NCI-H2029 (cell line): ENCODE measurements around the gene MMP23B.
A peak's percentile ranks its signal among the peaks of the same experiment; 100 is the strongest.
"Not testable (repeated sequence)": the region's sequence is repeated elsewhere in the genome, so short reads cannot be mapped to it uniquely, and the experiment has no call there.

Experiments used
- DNase-seq: peaks from one replicate; lab custom pipeline; 2025; lab: John Stamatoyannopoulos, UW

MMP23B gene

GRCh38 chr1:1630965-1631781 lies 800 bp upstream of the MMP23B start:
- peak; percentile 21 for DNase-seq

- DNase-seq: not testable (repeated sequence)
Measured at GRCh38 chr1:1633409-1633808, 1.4 kb downstream of the MMP23B start.

GRCh38 chr1:1634613-1635012 lies 2.6 kb downstream of the MMP23B start:
- DNase-seq: not testable (repeated sequence)

GRCh38 chr1:1636621-1637478 lies 4.9 kb downstream of the MMP23B start:
- DNase-seq: not testable (repeated sequence)

- not testable (repeated sequence) for DNase-seq
Measured at GRCh38 chr1:1637479-1637875, 5.5 kb downstream of the MMP23B start.

GRCh38 chr1:1638528-1638927 lies 6.6 kb downstream of the MMP23B start:
- DNase-seq: not testable (repeated sequence)

GRCh38 chr1:1639368-1639767 lies 7.4 kb downstream of the MMP23B start:
- DNase-seq: not testable (repeated sequence)

GRCh38 chr1:1640081-1640480 lies 8.1 kb downstream of the MMP23B start:
- not testable (repeated sequence) for DNase-seq

- not testable (repeated sequence) for DNase-seq
Measured at GRCh38 chr1:1640711-1641461, 8.9 kb downstream of the MMP23B start.

- not testable (repeated sequence) for DNase-seq
Measured at GRCh38 chr1:1646326-1646725, 14.4 kb downstream of the MMP23B start.

GRCh38 chr1:1647567-1648241 lies 15.7 kb downstream of the MMP23B start:
- not testable (repeated sequence) for DNase-seq

GRCh38 chr1:1648265-1648664 lies 16.3 kb downstream of the MMP23B start:
- not testable (repeated sequence) for DNase-seq

- peak; percentile 82 for DNase-seq
Measured at GRCh38 chr1:1658583-1659549, 26.9 kb downstream of the MMP23B start, which contains the start of gene CDK11B. Gene CDK11B (minus strand): TSS chr1:1659004. CDS start chr1:1657485, 1,519 bp downstream.

- not testable (repeated sequence) for DNase-seq
Measured at GRCh38 chr1:1662392-1662791, 30.4 kb downstream of the MMP23B start.

- DNase-seq: not testable (repeated sequence)
Measured at GRCh38 chr1:1662830-1663560, 31.0 kb downstream of the MMP23B start.

GRCh38 chr1:1664318-1664717 lies 32.3 kb downstream of the MMP23B start:
- DNase-seq: not testable (repeated sequence)

GRCh38 chr1:1664941-1665814 lies 33.2 kb downstream of the MMP23B start:
- DNase-seq: no peak

- no peak for DNase-seq
Measured at GRCh38 chr1:1665815-1666251, 33.9 kb downstream of the MMP23B start.
